Lung (tissue), 12 donors: ENCODE data around the gene KCNH3. TPM values are rescaled to one million over a fixed set of nuclear protein-coding genes. Genes with fewer than 3 reads are reported as not detected.

Source experiments
- ATAC-seq: fragments of 200-7000 bp; cut with Tn5 transposase; one replicate; pipeline ENCODE4 v1.9.1; 2020; ENCODE audit warnings: moderate number of reproducible peaks; ENCODE audit not compliant: insufficient read depth, low FRiP score
- DNase-seq, 3 donors: peaks; one replicate each; pipeline ENCODE4 v3.0.0-alpha.2; 2013 to 2017
- H3K27ac ChIP-seq, 2 donors: one replicate each; pipeline ENCODE4 v1.5.1; 2013; ENCODE audit warnings: mild to moderate bottlenecking in 2 of 2, moderate library complexity in 2 of 2, control low read depth in 1 of 2, inconsistent platforms in 1 of 2, low read depth in 1 of 2, low read length in 1 of 2
- H3K27me3 ChIP-seq, 3 donors: one replicate each; pipeline ENCODE4 v1.5.1; 2013; ENCODE audit warnings: low read length in 2 of 3; ENCODE audit not compliant: control insufficient read depth in 3 of 3, insufficient read depth in 3 of 3
- H3K36me3 ChIP-seq, 4 donors: one replicate each; pipeline ENCODE4 v1.5.1; 2013; ENCODE audit warnings: low read length in 4 of 4, mild to moderate bottlenecking in 1 of 4, moderate library complexity in 1 of 4; ENCODE audit not compliant: control insufficient read depth in 4 of 4, insufficient read depth in 4 of 4
- H3K4me1 ChIP-seq, 5 donors: one replicate each; pipeline ENCODE4 v1.5.1; 2013; ENCODE audit warnings: low read length in 5 of 5, mild to moderate bottlenecking in 2 of 5, moderate library complexity in 1 of 5; ENCODE audit not compliant: control insufficient read depth in 5 of 5, insufficient read depth in 5 of 5
- H3K4me3 ChIP-seq: one replicate; pipeline ENCODE4 v1.5.1; 2013; ENCODE audit warnings: mild to moderate bottlenecking, control low read depth, moderate library complexity
- H3K9ac ChIP-seq, 2 donors: one replicate each; pipeline ENCODE4 v1.5.1; 2013; ENCODE audit warnings: low read length in 2 of 2, control low read depth in 1 of 2; ENCODE audit not compliant: insufficient read depth in 1 of 2
- H3K9me3 ChIP-seq, 4 donors: one replicate each; pipeline ENCODE4 v1.5.1; 2013; ENCODE audit warnings: low read length in 3 of 4, mild to moderate bottlenecking in 1 of 4, moderate library complexity in 1 of 4; ENCODE audit not compliant: control insufficient read depth in 4 of 4, insufficient read depth in 3 of 4
- CTCF ChIP-seq: IDR thresholded peaks from 2 replicates; pipeline ENCODE4 v1.5.1; 2012; ENCODE audit warnings: mild to moderate bottlenecking; ENCODE audit errors: control extremely low read depth, extremely low read depth
- WGBS, 2 donors: extraction: QIAGEN DNeasy Blood & Tissue Kit; methylation state at CpG; one replicate each; pipeline ENCODE4 v1.1.7; 2013; 5-methylcytosine and 5-hydroxymethylcytosine counted together
- polyA plus RNA-seq, 2 donors: library from polyadenylated mRNA; stranded (reverse); fragments of 200-250 nt; gene quantifications; one replicate each; pipeline ENCODE4 v1.2.1, GENCODE V29; 2013
- total RNA-seq, 2 donors: library from RNA; depleted of rRNA in 1 of 2; stranded (reverse); fragments of >200 nt in 1 of 2; gene quantifications; one replicate each; pipeline ENCODE4 v1.2.1, GENCODE V29; 2014 to 2021
- donor health status: control.
- donor health status: control.
- donor health status: Bipolar disorder and iron deficiency.
- donor health status: healthy.
- donor health status: DM: yes; HTN: yes; CAD: no.

The KCNH3 gene
- total and polyA plus RNA-seq, 4 donors, result 1.1 to 7.1 (median 1.6) TPM

GRCh38 chr12:49537231-49537751 lies 1.5 kb upstream of the KCNH3 start:
- H3K27me3 ChIP-seq, result peaks cover 0 to 52% (median 34%) of the 10 kb centered on the region in 3 donors
- peaks cover 0 to 22% (median 2%) of the 10 kb centered on the region in 5 donors for H3K4me1 ChIP-seq

GRCh38 chr12:49537752-49538509 lies 899 bp upstream of the KCNH3 start:
- H3K9me3 ChIP-seq, result no peaks in the 10 kb centered on the region
- no peak overlapping the region for H3K9ac ChIP-seq
- H3K4me3 ChIP-seq, result no peak overlapping the region
- H3K27me3 ChIP-seq, result peaks cover 0 to 54% (median 34%) of the 10 kb centered on the region in 3 donors
- ATAC-seq (no peak), DNase-seq (peak in 1 of 3 donors; percentile 33)
- no peaks in the 10 kb centered on the region for H3K36me3 ChIP-seq
- H3K27ac ChIP-seq, result no peak overlapping the region
- no peak for TF ChIP-seq CTCF
- H3K4me1 ChIP-seq, result peaks cover 0 to 22% (median 2%) of the 10 kb centered on the region in 5 donors
- WGBS, 2 donors, result 0 to 1% methylated on average over 59 to 61 of the region's 61 CpGs

More at GRCh38 chr12:49537231-49537751, 1.5 kb upstream of the KCNH3 start:
- TF ChIP-seq CTCF, result no peak
- ATAC-seq (no peak), DNase-seq (peak; percentile 20 to 45 (median 37))
- Histone ChIP-seq H3K27ac (no peak overlapping the region), H3K36me3 (no peaks in the 10 kb centered on the region), H3K9ac (no peak overlapping the region), H3K4me3 (no peak overlapping the region), H3K9me3 (no peaks in the 10 kb centered on the region)
- 16 to 17% methylated on average over 13 of the region's 13 CpGs for WGBS, 2 donors

- DNase-seq (peak in 2 of 3 donors; percentile 20 to 26), ATAC-seq (no peak)
- Histone ChIP-seq H3K27me3 (peaks cover 0 to 71% (median 43%) of the 10 kb centered on the region in 3 donors), H3K4me1 (peaks cover 0 to 22% (median 2%) of the 10 kb centered on the region in 5 donors), H3K9ac (no peak overlapping the region), H3K27ac (no peak overlapping the region), H3K9me3 (no peaks in the 10 kb centered on the region), H3K4me3 (no peak overlapping the region), H3K36me3 (no peaks in the 10 kb centered on the region)
- TF ChIP-seq CTCF, result no peak
- 12 to 14% methylated on average over 41 to 47 of the region's 47 CpGs for WGBS, 2 donors
Observed at GRCh38 chr12:49539406-49540228, 787 bp downstream of the KCNH3 start.
